Body of pancreas (tissue), 4 donors: ENCODE measurements around the gene SIAH3.

Source experiments
- POLR2A ChIP-seq, 3 donors: fragments of 450-650 bp; IDR thresholded peaks; one replicate each; pipeline ENCODE4 v1.6.1; 2016; ENCODE audit warnings: antibody characterized with exemption in 3 of 3, mild to moderate bottlenecking in 2 of 3
- TF ChIP-seq, protein P1 (sequence below), 7 experiments: fragments of 450-650 bp in 4 of 7; fragments of 200-600 bp in 3 of 7; sonication (generic) in 3 of 7; IDR thresholded peaks; one replicate each; pipeline ENCODE4 v1.5.1; 2016 to 2019; ENCODE audit warnings: antibody characterized with exemption in 7 of 7

- TF ChIP-seq POLR2A (IDR thresholded peaks at IDR 0.05) = no peak
- TF ChIP-seq, protein P1, sequence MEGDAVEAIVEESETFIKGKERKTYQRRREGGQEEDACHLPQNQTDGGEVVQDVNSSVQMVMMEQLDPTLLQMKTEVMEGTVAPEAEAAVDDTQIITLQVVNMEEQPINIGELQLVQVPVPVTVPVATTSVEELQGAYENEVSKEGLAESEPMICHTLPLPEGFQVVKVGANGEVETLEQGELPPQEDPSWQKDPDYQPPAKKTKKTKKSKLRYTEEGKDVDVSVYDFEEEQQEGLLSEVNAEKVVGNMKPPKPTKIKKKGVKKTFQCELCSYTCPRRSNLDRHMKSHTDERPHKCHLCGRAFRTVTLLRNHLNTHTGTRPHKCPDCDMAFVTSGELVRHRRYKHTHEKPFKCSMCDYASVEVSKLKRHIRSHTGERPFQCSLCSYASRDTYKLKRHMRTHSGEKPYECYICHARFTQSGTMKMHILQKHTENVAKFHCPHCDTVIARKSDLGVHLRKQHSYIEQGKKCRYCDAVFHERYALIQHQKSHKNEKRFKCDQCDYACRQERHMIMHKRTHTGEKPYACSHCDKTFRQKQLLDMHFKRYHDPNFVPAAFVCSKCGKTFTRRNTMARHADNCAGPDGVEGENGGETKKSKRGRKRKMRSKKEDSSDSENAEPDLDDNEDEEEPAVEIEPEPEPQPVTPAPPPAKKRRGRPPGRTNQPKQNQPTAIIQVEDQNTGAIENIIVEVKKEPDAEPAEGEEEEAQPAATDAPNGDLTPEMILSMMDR (IDR thresholded peaks at IDR 0.05) = no peak
Observed at GRCh38 chr13:45886466-45886865, 34.9 kb upstream of the SIAH3 start.
